ENCODE measurements around the gene HDAC4. TPM values are rescaled to one million over a fixed set of nuclear protein-coding genes. Genes with fewer than 3 reads are reported as not detected.

Gene HDAC4
- total and polyA plus RNA-seq, 4 donors: 2.9 to 37.2 (median 4.4) TPM

- 89% methylated on average over 14 of the region's 14 CpGs for WGBS
- Histone ChIP-seq H3K4me3 (ENCODE audit: low read depth in 1 of 3, low read length in 3 of 3) (no peak overlapping the region), H3K27ac (ENCODE audit: low read depth in 1 of 2, low read length in 2 of 2) (peak overlapping the region in 1 of 2 donors; percentile 39), H3K4me1 (ENCODE audit: control insufficient read depth in 4 of 4, insufficient read depth in 4 of 4, low read length in 3 of 4) (peaks cover 1 to 4% (median 2%) of the 10 kb centered on the region in 4 donors), H3K27me3 (ENCODE audit: control insufficient read depth in 4 of 4, insufficient read depth in 4 of 4, low read length in 3 of 4) (no peaks in the 10 kb centered on the region), H3K9me3 (ENCODE audit: control insufficient read depth in 4 of 4, low read length in 3 of 4) (no peaks in the 10 kb centered on the region), H3K9ac (ENCODE audit: low read depth in 1 of 2, low read length in 2 of 2) (no peak overlapping the region), H3K36me3 (ENCODE audit: control insufficient read depth in 4 of 4, insufficient read depth in 3 of 4, low read depth in 1 of 4, low read length in 3 of 4) (peaks cover 0 to 14% (median 8%) of the 10 kb centered on the region in 4 donors)
- TF ChIP-seq SP1 (IDR thresholded peaks at IDR 0.05): no peak
- TF ChIP-seq, protein P1, sequence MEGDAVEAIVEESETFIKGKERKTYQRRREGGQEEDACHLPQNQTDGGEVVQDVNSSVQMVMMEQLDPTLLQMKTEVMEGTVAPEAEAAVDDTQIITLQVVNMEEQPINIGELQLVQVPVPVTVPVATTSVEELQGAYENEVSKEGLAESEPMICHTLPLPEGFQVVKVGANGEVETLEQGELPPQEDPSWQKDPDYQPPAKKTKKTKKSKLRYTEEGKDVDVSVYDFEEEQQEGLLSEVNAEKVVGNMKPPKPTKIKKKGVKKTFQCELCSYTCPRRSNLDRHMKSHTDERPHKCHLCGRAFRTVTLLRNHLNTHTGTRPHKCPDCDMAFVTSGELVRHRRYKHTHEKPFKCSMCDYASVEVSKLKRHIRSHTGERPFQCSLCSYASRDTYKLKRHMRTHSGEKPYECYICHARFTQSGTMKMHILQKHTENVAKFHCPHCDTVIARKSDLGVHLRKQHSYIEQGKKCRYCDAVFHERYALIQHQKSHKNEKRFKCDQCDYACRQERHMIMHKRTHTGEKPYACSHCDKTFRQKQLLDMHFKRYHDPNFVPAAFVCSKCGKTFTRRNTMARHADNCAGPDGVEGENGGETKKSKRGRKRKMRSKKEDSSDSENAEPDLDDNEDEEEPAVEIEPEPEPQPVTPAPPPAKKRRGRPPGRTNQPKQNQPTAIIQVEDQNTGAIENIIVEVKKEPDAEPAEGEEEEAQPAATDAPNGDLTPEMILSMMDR (IDR thresholded peaks at IDR 0.05; ENCODE audit: low read depth, low read length, missing input control): no peak
- no peak for TF ChIP-seq HNF4A (conservative IDR thresholded peaks at IDR 0.05)
- TF ChIP-seq RAD21 (IDR thresholded peaks at IDR 0.05): no peak
- TF ChIP-seq NR2F2 (IDR thresholded peaks at IDR 0.05): no peak
- no peak for TF ChIP-seq FOXA1 (IDR thresholded peaks at IDR 0.05)
- no peak for TF ChIP-seq GABPA (IDR thresholded peaks at IDR 0.05 in 1 of 2, conservative IDR thresholded peaks at IDR 0.05 in 1 of 2)
- no peak for TF ChIP-seq HNF4G (IDR thresholded peaks at IDR 0.05)
- no peak for DNase-seq (ENCODE audit: low spot score)
Measured at GRCh38 chr2:239109928-239110545, 290.8 kb downstream of the HDAC4 start.

- Histone ChIP-seq H3K4me3 (ENCODE audit: low read depth in 1 of 3, low read length in 3 of 3) (no peak overlapping the region), H3K9me3 (ENCODE audit: control insufficient read depth in 4 of 4, low read length in 3 of 4) (no peaks in the 10 kb centered on the region), H3K9ac (ENCODE audit: low read depth in 1 of 2, low read length in 2 of 2) (no peak overlapping the region), H3K36me3 (ENCODE audit: control insufficient read depth in 4 of 4, insufficient read depth in 3 of 4, low read depth in 1 of 4, low read length in 3 of 4) (peaks cover 0 to 20% (median 9%) of the 10 kb centered on the region in 4 donors), H3K27me3 (ENCODE audit: control insufficient read depth in 4 of 4, insufficient read depth in 4 of 4, low read length in 3 of 4) (no peaks in the 10 kb centered on the region), H3K4me1 (ENCODE audit: control insufficient read depth in 4 of 4, insufficient read depth in 4 of 4, low read length in 3 of 4) (peaks cover 1 to 4% (median 2%) of the 10 kb centered on the region in 4 donors), H3K27ac (ENCODE audit: low read depth in 1 of 2, low read length in 2 of 2) (peak overlapping the region in 1 of 2 donors; percentile 39)
- TF ChIP-seq, protein P2, sequence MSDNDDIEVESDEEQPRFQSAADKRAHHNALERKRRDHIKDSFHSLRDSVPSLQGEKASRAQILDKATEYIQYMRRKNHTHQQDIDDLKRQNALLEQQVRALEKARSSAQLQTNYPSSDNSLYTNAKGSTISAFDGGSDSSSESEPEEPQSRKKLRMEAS (IDR thresholded peaks at IDR 0.05): no peak
- TF ChIP-seq SP1 (IDR thresholded peaks at IDR 0.05) (peak; percentile 15), RAD21 (IDR thresholded peaks at IDR 0.05) (peak in 1 of 2 donors; percentile 33), HNF4A (conservative IDR thresholded peaks at IDR 0.05) (peak; percentile 21 to 37), RXRA (IDR thresholded peaks at IDR 0.05) (peak in 1 of 2 donors; percentile 76)
- DNase-seq (ENCODE audit: low spot score): no peak
- 69% methylated on average over 19 of the region's 19 CpGs for WGBS
Measured at GRCh38 chr2:239109041-239109927, 291.5 kb downstream of the HDAC4 start.

- no peak overlapping the region for H3K9ac ChIP-seq (ENCODE audit: low read depth in 1 of 2, low read length in 2 of 2)
- no peak for TF ChIP-seq SP1 (IDR thresholded peaks at IDR 0.05)
- TF ChIP-seq FOXA1 (IDR thresholded peaks at IDR 0.05): no peak
- TF ChIP-seq, protein P2 (IDR thresholded peaks at IDR 0.05): no peak
- TF ChIP-seq, protein P3, sequence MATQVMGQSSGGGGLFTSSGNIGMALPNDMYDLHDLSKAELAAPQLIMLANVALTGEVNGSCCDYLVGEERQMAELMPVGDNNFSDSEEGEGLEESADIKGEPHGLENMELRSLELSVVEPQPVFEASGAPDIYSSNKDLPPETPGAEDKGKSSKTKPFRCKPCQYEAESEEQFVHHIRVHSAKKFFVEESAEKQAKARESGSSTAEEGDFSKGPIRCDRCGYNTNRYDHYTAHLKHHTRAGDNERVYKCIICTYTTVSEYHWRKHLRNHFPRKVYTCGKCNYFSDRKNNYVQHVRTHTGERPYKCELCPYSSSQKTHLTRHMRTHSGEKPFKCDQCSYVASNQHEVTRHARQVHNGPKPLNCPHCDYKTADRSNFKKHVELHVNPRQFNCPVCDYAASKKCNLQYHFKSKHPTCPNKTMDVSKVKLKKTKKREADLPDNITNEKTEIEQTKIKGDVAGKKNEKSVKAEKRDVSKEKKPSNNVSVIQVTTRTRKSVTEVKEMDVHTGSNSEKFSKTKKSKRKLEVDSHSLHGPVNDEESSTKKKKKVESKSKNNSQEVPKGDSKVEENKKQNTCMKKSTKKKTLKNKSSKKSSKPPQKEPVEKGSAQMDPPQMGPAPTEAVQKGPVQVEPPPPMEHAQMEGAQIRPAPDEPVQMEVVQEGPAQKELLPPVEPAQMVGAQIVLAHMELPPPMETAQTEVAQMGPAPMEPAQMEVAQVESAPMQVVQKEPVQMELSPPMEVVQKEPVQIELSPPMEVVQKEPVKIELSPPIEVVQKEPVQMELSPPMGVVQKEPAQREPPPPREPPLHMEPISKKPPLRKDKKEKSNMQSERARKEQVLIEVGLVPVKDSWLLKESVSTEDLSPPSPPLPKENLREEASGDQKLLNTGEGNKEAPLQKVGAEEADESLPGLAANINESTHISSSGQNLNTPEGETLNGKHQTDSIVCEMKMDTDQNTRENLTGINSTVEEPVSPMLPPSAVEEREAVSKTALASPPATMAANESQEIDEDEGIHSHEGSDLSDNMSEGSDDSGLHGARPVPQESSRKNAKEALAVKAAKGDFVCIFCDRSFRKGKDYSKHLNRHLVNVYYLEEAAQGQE (IDR thresholded peaks at IDR 0.05): no peak
- no peak for TF ChIP-seq ZBTB33 (IDR thresholded peaks at IDR 0.05)
- TF ChIP-seq, protein P1 (IDR thresholded peaks at IDR 0.05; ENCODE audit: low read depth, low read length, missing input control): no peak
- TF ChIP-seq NR2F2 (IDR thresholded peaks at IDR 0.05): no peak
- no peaks in the 10 kb centered on the region for H3K9me3 ChIP-seq (ENCODE audit: control insufficient read depth in 4 of 4, low read length in 3 of 4)
- WGBS: 88% methylated on average over 6 of the region's 6 CpGs
- H3K4me1 ChIP-seq (ENCODE audit: control insufficient read depth in 4 of 4, insufficient read depth in 4 of 4, low read length in 3 of 4): peaks cover 1 to 4% (median 2%) of the 10 kb centered on the region in 4 donors
- no peak overlapping the region for H3K27ac ChIP-seq (ENCODE audit: low read depth in 1 of 2, low read length in 2 of 2)
- H3K36me3 ChIP-seq (ENCODE audit: control insufficient read depth in 4 of 4, insufficient read depth in 3 of 4, low read depth in 1 of 4, low read length in 3 of 4): peaks cover 0 to 21% (median 9%) of the 10 kb centered on the region in 4 donors
- no peak for DNase-seq (ENCODE audit: low spot score)
- H3K27me3 ChIP-seq (ENCODE audit: control insufficient read depth in 4 of 4, insufficient read depth in 4 of 4, low read length in 3 of 4): no peaks in the 10 kb centered on the region
- no peak overlapping the region for H3K4me3 ChIP-seq (ENCODE audit: low read depth in 1 of 3, low read length in 3 of 3)
Measured at GRCh38 chr2:239108459-239108858, 292.4 kb downstream of the HDAC4 start.
